HG03135 (cell line): ENCODE data around the gene CHRNA4.

Experiments used
- ATAC-seq: cut with Tn5 transposase; IDR thresholded peaks from one replicate; pipeline ENCODE4 v1.9.1; 2021; ENCODE audit warnings: mild to moderate bottlenecking, moderate library complexity; ENCODE audit not compliant: unreplicated experiment

CHRNA4 gene

DNA sequence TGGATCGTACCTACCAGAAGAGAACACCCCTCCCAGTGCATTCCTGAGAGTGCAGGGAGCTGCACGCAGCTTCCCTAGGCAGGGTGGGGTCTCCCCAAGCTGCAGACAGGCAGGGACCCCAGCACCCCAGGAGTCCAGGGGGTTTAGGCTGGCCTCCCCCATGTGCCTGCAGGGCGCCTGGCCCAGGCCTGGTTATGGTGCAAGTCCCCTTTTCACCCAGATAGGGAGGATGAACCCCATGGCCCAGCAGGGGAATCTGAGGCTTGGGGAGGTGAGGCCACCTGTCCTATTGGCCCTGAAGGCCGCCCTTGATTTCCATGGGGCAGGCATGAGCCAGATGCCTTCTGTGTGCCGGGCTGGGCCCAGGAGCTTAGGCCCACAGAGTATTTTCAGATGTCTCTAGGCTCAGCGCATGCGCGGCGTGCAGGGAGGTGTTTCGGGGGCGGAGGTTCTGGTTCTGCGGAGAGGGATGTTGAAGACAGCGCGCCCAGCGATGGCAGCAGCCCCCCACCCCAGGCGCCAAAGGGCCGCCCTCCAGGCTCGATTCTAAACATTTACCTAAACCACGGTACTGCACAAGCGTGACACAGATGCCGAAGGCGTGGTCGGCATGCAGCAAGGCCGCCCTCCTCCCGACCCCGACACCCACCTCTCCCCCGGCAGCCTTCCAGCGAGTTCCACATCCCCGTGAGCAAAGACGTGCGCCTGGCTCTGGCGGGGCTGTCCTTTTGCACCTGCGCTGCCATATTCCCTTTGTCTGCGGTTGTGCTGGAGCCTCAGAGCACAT is 38.8 kb downstream of the CHRNA4 start:
- no peak for ATAC-seq

DNA sequence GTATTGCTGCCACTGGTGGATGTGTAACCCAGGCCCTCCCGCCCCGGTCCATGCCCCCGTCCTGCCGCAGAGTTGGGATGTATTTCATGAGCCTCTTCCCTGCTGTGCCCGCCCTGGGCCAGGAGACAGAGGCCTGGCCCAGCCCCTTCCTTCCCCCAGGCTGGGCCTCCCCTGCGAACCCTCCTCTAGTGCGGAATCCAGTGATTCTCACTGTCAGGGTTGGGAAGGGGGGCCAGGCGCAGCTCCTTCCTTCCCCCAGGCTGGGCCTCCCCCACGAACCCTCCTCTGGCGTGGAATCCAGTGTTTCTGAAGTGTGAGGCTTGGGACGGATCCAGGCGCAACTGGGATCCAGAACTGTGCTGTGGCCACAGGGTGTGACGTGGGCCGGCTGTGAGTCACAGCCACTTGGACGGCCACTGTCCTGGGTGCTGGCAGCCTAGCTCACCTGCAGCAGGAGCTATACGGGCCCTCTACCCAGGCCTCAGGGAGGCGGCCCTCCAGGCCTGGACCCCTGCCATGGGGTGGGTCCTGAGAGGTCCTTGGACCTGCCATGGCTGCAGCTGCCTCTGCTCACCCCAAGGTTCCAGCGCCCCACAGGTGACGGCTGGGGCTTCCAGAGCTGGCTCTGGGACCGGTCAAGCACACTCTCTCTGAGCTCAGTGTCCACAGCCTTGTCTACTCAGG is 39.9 kb downstream of the CHRNA4 start:
- no peak for ATAC-seq

DNA sequence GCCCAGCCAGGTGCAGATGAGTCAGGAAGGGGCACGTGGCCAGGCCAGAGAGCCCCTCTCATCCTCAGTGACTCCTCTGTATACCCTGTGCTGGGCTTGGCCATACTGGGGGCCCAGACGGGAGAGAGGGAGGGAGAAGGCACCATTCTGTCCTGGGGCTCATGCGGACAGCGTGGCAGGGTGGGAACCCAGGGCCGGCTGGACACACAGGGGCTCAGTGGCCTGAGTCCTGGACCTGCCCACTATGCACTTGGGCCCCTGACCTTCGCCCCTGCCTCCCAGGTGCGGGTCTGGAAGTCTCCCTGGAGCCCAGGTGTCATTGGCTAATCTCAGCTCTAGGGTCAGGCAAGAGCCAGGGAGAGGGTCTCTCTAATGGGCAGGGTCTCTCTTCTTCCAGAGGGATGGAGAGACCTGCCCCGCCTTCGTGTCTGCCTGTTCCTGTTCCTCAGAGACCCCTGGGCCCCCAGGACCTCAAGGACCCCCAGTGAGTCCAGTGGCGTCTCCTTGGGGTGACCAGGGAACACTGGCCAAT is 40.5 kb downstream of the CHRNA4 start:
- ATAC-seq = no peak

DNA sequence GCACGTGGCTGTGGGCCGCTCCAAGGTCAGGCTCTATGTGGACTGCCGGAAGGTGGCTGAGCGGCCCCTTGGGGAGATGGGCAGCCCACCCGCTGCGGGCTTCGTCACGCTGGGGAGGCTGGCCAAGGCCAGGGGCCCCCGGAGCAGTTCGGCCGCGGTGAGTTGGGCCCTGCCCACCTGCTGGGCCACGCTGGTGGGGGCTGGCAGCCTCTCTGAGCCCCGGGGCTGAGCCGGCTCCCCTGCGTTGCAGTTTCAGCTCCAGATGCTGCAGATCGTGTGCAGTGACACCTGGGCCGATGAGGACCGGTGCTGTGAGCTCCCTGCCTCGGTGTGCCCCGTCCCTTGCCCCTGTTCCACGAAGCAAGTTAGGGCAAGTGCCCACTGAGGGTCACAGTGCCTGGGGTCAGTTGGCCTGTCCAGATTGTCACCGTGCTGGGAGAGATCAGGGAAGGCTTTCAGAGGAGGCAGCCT is 41.1 kb downstream of the CHRNA4 start:
- no peak for ATAC-seq

DNA sequence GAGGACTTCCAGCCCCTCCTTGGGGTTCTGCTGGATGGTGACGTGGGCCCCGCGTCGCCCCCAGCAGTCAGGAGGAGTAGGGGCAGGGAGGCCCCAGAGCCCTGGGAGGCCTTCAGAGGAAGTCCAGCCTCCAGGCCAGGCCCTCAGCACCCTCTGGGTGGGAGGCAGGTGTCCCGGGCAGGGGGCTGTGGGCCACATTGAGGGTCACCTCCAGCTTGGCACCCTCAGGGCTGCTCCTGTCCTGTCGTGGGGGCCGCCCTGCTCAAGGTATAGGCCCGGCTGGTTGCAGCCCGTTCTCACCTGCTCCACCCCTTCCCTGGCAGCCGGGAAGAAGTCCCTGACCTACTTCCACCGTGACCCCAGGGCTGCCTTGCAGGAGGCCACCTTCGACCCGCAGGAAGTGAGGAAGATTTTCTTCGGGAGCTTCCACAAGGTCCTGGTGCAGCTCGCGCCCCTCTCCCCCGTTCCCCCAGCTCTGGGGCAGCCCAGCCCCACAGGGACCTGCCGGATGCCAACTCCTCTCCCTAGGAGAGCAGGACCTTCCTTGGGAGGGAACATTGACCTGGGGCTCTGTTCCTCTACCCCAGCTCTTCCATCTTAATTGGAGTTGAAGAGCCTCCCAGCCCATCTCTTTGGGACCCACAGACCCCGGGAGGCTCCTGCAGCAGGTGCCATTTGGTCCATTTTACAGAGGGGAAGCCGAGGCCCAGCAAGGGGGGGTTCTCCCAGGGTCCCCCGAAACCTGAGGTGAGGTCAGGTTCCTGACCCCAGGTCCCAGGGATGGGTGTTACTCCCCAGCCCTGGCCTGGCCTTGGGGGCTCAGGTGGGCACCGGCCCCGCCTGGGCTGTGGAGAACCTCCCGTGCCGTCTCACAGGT is 41.7 kb downstream of the CHRNA4 start:
- no peak for ATAC-seq

DNA sequence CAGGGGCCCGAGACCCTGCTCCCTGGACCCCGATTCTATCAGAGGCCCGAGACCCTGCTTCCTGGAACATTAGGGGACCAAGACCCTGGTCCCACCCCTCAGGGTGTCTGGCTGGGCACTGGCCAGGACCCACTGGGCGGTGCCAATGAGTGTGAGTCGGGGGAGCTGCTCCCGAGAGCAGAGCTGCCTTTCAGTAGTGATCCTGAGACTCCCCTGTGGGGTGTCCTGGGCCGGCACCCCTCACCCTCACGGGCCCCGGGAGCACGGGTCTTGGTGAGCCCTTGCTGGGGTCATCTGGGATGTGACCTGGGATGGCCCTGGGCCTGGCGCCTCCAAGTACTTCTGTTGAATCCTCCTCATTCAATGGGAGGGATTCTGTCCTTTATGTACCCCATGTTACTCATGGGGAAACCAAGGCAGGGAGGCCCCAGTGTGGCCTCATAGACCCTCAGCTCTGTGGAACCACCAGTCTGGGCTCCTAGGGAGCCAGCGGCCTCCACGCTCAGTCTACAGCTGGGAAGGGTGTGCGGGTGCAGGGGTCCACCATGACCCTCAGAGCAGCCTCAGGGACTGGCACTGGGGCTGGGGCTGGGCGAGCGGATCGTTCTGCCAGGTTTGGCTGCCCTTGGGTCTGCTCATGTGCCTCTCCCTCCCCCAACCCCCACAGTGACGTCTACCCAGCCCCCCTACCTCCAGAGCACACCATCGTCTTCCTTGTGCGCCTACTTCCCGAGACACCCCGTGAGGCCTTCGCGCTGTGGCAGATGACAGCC is 42.6 kb downstream of the CHRNA4 start:
- no peak for ATAC-seq

DNA sequence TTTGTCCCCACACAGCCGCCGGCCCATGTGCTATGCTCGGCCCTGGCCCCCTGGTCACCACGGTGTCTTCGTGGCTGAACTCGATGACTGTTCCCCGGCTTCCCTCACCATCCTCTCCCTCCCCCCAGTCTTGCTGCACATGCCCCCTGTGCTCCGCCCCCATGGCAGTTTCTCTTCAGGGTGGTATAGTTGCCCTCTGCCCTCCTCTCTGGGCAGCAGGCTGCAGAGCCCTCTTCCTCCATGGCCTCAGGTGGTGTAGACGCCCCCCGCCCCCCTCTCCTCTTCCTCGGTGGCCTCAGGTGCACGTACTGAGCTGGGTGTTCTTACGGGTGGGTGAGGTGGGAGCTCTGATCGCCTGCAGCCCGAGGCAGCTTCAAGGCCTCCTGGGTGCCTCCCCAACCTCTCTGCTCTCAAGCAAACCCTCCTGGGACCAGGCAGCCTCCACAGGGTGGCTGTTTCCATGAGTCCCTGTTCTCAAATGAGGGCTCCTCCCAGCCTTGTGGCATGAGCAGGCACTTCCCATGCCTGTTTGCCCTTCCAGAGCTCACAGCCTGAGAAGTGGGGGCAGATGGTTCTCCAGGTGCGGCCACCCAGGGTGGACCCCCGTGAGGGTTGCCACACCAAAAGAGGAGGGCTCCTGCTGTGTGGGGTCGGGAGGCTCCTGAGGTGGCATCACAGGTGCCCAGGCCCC is 43.4 kb downstream of the CHRNA4 start:
- ATAC-seq = no peak

DNA sequence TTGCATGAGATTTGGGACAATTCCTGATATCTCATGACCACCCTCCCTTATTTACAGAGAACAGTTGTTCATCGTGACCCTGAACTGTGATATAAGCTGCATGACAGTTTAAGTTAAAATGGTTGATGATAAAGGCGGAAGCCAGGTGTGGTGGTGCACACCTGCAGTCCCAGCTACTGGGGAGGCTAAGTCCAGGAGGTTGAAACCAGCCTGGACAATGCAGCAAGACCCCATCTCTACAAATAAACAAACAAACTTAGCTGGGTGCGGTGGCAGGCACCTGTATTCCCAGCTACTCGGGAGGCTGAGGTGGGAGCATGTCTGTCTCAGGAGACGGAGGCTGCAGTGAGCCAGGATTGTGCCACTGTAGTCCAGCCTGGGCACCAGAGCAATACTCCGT is 44.1 kb downstream of the CHRNA4 start:
- ATAC-seq = no peak

DNA sequence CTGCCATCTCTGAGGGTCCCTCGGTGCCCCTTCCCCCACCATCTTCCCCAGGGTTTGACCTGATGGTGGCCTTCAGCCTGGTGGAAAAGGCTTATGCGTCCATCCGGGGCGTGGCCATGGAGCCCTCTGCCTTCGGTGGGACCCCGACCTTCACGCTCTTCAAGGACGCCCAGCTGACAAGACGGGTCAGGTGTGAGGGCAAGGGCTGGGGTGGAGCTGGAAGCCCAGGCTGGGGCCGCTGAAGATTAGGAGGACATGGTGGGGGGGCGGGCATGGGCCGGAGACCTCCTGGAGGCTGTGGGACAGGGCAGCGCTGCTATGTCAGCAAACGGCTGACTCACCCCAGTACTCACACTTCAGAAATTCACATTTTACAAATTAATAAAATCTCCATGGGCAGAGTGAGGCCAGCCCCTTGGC is 44.6 kb downstream of the CHRNA4 start:
- no peak for ATAC-seq

DNA sequence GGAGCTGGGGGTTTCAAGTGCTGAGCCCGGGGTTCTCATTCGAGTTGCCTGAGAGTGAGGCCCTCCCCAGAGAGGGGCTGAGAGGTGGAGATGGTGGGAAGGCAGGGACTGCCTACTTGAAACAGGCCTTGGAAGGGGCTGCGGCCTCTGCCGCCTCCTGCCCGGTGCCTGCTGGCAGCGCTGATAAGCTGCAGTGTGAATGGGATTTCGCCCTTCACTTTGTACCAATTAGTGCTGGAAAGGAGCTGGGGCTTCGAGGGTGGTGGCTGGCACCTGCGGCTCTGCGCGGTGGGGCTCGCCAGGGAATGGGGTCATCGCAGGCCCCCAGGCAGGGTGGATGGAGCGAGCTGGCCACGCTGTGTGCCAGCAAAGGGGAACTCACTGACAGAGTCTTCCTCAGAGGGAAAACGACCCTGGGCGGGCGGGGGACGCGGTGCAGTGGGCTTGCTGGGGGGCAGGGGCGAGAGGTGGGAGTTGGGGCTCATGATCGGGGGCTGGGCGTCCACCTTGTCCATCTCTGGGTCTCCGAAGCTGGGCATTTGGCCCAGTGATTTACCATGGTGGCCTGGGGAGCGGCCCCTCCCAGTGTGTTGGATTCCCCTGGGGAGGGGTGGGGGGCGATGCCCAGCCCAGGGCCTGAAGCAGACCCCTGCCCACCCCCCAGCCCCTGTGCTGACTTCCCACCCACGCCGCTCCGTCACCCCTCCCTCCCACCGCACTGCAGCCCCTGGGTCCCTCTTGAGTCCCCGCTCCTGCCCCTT is 45.2 kb downstream of the CHRNA4 start:
- no peak for ATAC-seq

DNA sequence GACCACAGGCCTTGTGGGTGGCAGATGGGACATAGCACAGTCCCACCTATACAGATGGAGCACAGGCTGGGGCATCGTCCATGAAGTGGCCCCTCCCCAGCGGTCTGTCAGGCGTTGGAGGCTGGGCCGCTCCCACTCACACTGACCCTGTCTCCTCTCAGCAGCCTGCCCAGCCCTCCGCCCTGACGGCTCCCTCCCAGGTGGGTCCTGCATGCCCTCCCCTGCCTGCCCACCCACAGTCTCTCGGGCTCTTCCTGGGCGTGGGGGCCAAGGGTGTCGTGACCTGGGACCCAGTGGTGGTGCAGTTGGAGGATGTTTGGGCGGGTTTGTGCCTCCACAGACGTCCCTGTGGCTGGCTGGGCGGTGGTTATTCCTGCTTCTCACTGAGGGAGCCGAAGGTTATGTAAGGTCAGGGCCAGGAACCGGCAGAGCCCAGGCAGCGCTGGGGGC is 45.9 kb downstream of the CHRNA4 start:
- ATAC-seq = no peak

DNA sequence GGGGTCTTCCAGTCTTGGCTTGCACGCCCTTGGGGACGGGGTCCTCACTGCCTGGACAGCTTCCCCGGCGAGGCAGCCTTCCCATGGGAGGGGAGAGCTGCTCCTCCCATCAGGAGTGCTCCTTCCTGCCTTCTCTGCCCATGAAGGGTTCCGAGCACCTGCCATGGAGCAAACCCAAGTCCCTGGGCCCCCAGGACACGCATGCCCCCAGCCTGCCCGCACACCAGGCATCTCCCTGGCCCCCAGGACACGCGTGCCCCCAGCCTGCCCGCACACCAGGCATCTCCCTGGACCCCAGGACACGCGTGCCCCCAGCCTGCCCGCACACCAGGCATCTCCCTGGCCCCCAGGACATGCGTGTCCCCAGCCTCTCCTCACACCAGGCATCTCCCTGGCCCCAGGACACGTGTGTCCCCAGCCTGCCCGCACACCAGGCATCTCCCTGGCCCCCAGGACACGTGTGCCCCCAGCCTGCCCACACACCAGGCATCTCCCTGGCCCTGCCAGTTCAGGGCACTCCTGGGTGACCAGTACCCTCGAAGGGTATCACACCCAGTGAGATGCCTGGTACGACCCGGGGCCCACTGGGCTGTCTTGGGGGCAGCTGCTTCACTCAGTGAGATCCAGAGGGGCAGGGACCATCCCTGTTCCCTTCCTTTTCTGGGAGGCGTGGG is 46.4 kb downstream of the CHRNA4 start:
- no peak for ATAC-seq

DNA sequence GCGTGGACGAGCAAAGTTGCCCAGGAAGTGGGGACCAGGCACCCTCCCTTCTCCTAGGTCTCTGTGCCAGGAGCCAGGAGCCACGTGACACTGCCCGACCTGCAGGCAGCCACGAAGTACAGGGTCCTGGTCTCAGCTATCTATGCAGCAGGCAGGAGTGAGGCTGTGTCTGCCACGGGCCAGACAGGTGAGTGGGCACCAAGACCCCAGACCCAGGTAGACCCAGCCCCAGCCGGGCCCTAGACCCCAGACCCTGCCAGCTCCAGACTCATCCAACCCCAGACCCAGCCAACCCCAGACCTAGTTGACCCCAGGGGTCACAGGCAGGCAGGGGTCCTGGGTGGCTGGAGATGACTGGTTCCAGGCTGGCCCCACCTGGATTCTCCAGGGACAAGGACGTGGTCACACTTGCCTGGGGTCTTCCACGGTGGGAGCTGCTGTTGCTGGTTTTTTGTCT is 47.1 kb downstream of the CHRNA4 start:
- ATAC-seq = no peak

DNA sequence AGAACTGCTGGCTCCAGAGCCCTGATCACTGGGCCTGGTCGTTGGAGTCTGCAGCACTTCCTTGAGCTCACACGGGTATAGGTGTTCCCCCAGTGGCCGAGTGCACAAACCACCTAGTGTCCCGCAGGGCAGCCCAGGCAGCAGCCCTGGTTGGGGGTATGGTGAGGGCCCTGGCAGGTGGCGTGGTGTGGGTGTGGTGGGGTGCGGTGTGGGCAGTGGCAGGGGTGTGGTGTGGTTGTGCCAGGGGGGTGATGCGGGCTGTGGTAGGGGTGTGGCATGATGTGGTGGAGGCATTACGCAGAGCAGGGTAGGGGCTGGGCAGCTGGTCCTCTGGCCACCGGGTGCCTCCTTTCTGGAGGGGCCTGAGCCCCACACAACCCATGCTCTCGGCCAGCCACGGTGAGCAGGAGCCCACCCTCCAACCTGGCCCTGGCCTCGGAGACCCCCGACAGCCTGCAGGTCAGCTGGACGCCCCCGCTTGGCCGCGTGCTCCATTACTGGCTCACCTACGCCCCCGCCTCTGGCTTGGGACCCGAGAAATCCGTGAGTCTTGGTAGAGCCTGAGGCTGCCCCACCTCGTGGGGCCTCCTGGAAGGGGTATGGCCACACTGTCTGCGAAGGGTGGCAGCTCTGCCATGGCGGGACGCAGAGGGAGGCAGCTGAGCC is 47.7 kb downstream of the CHRNA4 start:
- ATAC-seq = no peak

DNA sequence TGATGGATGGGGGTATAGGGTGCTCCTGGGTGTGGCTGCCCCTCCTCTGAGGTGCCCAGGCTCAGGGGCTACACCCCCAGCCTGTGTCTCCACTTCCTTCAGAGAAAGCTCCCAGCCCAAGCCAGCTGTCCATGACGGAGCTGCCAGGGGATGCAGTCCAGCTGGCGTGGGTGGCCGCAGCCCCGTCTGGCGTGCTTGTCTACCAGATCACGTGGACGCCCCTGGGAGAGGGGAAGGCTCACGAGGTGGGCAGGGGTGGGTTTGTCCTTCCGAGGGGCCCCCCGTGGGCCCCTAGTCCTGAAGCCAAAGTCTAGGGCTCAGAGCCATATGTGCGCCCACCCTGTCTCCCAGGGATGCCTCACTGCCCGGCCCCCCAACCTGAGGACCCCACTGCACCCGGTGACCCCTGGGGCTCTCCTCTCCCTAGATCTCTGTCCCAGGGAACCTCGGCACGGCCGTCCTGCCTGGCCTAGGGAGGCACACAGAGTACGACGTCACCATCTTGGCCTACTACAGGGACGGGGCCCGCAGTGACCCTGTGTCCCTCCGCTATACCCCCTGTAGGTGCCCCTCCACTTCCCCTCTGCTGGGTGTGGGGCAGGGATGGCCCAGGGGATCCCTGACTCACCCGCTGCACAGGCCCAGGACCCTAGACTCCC is 48.3 kb downstream of the CHRNA4 start:
- no peak for ATAC-seq

DNA sequence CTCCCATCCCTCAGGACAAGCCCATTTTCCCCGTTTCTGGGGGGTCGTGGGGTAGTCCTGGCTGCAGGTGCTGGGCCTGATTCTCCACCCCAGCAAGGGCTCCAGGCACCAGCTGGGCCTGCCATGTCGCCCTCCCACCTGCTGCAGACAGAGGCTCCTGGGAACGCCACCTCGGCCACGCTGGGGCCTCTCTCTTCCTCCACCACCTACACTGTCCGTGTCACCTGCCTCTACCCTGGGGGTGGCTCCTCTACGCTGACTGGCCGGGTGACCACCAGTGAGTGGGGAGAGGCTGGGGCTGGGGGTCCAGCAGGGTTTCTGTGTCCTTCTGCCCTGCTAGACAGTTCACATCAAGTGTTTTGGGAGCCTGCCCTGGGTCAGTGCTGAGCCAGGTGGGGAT is 48.9 kb downstream of the CHRNA4 start:
- ATAC-seq = no peak

DNA sequence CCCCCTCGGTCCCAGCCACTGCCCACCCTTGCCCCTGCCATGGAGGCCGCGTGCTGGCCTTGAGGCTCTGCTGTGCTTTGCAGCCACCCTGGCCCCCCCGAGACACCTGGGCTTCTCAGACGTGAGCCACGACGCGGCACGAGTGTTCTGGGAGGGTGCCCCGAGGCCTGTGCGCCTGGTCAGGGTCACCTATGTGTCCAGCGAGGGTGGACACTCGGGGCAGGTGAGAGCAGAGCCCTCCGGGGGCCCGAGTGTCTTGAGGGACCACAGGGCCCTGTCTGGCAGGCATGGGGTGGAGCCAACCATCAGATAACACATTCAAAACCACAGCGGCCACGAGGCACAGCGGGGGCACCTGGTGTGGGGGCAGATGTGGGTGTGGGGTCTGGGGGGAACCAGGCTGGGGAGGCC is 49.3 kb downstream of the CHRNA4 start:
- ATAC-seq = no peak
